ENCODE measurements around the gene PWWP2B.

GRCh38 chr10:132349766-132350165 is 47.2 kb upstream of the PWWP2B start:
- TF ChIP-seq CTCF (IDR thresholded peaks at IDR 0.05; ENCODE audit: low read depth, low read length) = no peak
- no peak for TF ChIP-seq POLR2A (IDR thresholded peaks at IDR 0.05; ENCODE audit: extremely low read depth, insufficient read length)
- TF ChIP-seq MAX (IDR thresholded peaks at IDR 0.05; ENCODE audit: low read depth, low read length) = no peak
- TF ChIP-seq MYC (IDR thresholded peaks at IDR 0.05; ENCODE audit: low read depth, low read length) = no peak

Data from NB4 (cell line).